HG03103 (cell line): ENCODE measurements around the gene ZNF14.
A peak's percentile ranks its signal among the peaks of the same experiment; 100 is the strongest.
"Not testable (repeated sequence)": the region's sequence is repeated elsewhere in the genome, so short reads cannot be mapped to it uniquely, and the experiment has no call there.

Experiments used
- ATAC-seq: cut with Tn5 transposase; IDR thresholded peaks from one replicate; pipeline ENCODE4 v1.9.1; 2021; ENCODE audit warnings: low read depth; ENCODE audit not compliant: unreplicated experiment

The ZNF14 gene

DNA sequence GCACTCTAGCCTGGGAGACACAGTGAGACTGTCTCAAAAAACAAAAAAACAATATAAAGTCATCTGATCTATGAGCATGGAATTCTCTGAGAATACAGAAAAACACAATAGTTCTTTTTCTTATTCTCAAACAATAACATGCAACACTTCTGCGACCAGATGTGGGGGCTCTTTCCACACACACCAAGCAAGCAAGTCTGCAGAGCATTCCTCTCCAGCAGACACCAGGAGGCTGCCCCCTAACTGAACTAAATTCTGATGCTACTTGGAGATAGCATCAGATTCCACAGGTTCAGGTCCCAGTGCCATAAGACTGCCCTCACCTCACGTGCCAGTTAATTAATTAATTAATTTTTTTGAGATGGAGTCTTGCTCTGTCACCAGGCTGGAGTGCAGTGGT lies 36.5 kb downstream of the ZNF14 start:
- no peak for ATAC-seq

- ATAC-seq, result no peak
These were observed 41.2 kb downstream of the ZNF14 start for GRCh38 chr19:19691683-19692082.

DNA sequence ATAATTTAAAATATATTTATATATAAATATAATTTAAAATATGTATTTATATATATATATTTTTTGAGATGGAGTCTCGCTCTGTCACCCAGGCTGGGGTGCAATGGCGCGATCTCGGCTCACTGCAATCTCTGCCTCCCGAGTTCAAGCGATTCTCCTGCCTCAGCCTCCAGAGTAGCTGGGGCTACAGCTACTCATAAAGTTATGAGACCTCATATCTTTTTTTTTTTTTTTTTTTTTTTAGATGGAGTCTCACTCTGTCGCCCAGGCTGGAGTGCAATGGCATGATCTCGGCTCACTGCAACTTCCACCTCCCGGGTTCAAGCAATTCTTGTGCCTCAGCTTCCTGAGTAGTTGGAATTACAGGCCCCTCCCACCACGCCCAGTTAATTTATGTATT lies 43.9 kb downstream of the ZNF14 start:
- not testable (repeated sequence) for ATAC-seq

GRCh38 chr19:19687090-19687489 lies 45.8 kb downstream of the ZNF14 start:
- ATAC-seq, result no peak

DNA sequence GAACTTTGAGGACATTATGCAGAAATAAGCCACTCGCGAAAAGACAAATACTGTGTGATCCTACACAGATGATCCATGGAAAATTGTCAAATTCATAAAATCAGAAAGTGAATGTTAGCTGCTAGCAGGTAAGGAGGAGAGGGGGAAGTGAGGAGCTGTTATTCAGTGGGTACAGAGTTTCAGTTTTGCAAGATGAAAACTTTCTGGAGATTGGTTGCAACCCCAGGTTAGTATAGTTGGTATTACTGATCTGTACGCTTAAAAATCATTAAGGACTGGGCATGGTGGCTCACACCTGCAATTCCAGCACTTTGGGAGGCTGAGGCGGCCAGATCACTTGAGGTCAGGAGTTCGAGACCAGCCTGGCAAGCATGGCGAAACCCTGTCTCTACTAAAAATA lies 46.3 kb downstream of the ZNF14 start:
- no peak for ATAC-seq

- not testable (repeated sequence) for ATAC-seq
These were observed 46.8 kb downstream of the ZNF14 start for GRCh38 chr19:19686119-19686518.

DNA sequence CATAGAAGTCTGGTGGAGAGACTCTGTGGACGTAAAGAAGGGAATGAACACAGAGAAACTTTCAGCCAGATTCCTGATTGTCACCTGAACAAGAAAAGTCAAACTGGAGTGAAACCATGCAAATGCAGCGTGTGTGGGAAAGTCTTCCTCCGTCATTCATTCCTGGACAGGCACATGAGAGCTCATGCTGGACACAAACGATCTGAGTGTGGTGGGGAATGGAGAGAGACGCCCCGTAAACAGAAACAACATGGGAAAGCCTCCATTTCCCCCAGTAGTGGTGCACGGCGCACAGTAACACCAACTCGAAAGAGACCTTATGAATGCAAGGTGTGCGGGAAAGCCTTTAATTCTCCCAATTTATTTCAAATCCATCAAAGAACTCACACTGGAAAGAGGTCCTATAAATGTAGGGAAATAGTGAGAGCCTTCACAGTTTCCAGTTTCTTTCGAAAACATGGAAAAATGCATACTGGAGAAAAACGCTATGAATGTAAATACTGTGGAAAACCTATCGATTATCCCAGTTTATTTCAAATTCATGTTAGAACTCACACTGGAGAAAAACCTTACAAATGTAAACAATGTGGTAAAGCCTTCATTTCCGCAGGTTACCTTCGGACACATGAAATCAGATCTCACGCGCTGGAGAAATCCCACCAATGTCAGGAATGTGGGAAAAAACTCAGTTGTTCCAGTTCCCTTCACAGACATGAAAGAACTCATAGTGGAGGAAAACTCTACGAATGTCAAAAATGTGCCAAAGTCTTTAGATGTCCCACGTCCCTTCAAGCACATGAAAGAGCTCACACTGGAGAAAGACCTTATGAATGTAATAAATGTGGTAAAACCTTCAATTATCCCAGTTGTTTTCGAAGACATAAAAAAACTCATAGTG lies 53.5 kb downstream of the ZNF14 start:
- no peak for ATAC-seq

GRCh38 chr19:19677579-19677978 lies 55.3 kb downstream of the ZNF14 start:
- no peak for ATAC-seq

- ATAC-seq, result no peak
These were observed 58.6 kb downstream of the ZNF14 start for GRCh38 chr19:19674315-19674714.

DNA sequence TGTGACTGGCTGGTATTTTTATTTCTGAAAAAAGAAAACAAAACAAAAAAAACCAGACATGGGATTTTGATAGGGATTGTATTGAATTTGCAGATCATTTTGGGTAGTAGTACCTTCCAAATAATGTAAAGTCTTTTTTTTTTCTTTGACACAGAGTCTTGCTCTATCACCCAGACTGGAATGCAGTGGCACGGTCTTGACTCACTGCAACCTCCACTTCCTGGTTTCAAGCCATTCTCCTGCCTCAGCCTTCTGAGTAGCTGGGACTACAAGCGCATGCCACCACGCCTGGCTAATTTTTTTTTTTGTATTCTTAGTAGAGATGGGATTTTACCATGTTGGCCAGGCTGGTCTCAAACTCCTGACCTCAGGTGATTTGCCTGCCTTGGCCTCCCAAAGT lies 60.1 kb downstream of the ZNF14 start:
- no peak for ATAC-seq

GRCh38 chr19:19670070-19670551 lies 62.8 kb downstream of the ZNF14 start:
- no peak for ATAC-seq

- peak; percentile 67 for ATAC-seq
These were observed 64.5 kb downstream of the ZNF14 start, which contains the start of gene ZNF101 for GRCh38 chr19:19668230-19669012. Gene ZNF101 (plus strand): TSS chr19:19668839. CDS start chr19:19668964, 125 bp downstream.

DNA sequence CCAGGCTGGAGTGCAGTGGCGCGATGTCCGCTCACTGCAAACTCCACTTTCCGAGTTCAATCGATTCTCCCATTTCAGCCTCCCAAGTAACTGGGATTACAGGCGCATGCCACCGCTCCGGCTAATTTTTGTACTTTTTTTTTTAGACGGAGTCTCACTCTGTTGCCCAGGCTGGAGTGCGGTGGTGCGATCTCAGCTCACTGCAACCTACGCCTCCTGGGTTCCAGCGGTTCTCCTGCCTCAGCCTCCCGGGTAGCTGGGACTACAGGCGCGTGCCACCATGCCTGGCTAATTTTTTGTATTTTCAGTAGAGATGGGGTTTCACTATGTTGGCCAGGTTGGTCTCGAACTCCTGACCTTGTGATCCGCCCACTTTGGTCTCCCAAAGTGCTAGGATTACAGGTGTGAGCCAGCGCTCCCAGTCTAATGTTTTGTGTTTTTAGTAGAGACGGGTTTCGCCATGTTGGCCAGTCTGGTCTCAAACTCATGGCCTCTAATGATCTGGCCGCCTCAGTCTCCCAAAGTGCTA lies 67.4 kb downstream of the ZNF14 start:
- ATAC-seq, result not testable (repeated sequence)

GRCh38 chr19:19663256-19664120 lies 69.4 kb downstream of the ZNF14 start, which contains the start of gene ATP13A1:
Gene ATP13A1 (minus strand): TSS chr19:19663676. CDS start chr19:19663666, 10 bp downstream.
- ATAC-seq, result peak; percentile 63

DNA sequence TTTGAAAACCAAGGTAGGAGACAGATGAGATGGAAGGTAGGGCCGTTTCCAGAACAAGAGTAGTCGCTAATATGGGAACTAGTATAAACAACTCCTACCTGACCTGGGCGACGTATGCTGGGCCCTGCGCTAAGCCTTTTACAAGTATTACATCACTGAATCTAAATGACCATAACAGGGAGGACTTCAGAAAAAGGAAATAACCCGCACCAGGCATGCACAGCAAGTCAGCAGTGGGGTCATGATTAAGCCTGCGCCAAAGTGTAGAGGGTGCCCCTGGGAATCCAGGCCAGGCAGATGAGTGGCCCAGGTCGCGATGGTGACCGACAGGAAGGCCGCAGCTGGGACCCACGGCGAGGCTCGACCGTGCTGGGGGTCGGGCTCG lies 70.0 kb downstream of the ZNF14 start:
- no peak for ATAC-seq

- ATAC-seq, result no peak
These were observed 70.6 kb downstream of the ZNF14 start for GRCh38 chr19:19662344-19662743.

DNA sequence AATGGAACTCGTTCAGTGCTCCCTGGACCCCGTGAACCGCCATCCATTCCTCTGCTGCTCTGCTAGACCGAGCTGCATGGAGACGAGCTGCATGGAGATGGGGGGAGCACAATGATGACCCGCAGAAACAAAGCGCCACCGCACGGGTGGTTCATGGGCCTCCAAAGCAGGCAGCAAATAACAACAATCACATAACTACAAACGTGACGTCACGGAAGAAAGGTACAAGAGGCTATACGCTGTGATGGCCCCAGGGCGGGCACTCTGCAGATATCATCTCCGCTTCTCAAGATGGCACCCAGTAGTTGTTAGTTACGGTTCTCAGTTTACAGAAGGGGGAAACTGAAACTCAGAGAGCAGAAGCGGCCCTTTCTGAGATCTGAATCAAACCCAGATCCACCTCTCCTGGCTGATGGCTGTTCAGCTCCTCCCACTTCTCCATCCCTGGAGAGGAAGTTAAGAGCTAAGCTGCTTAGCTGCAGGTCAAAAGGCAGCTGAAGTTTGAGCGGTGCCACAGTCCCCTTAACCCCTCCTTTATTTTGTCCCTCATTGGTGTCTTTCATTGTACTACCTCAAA lies 71.1 kb downstream of the ZNF14 start:
- no peak for ATAC-seq

GRCh38 chr19:19661141-19661674 lies 71.7 kb downstream of the ZNF14 start:
- ATAC-seq, result no peak
